IPS-18c (cell line): ENCODE results near the gene CEP57L1.
"Not testable (repeated sequence)": the region's sequence is repeated elsewhere in the genome, so short reads cannot be mapped to it uniquely, and the experiment has no call there.

Experiments used
- H3K4me3 ChIP-seq: 2 replicates; pipeline ENCODE4 v1.7.0; 2013; ENCODE audit warnings: low read depth, mild to moderate bottlenecking, low read length, moderate library complexity; ENCODE audit not compliant: insufficient read depth
- H3K9me3 ChIP-seq: one replicate; pipeline ENCODE4 v1.6.1; 2013; ENCODE audit warnings: mild to moderate bottlenecking, low read length, moderate library complexity; ENCODE audit not compliant: control insufficient read depth, insufficient read depth

Gene CEP57L1

GRCh38 chr6:109183109-109183650 is 87.9 kb downstream of the CEP57L1 start:
- Histone ChIP-seq H3K9me3 (no peaks in the 10 kb centered on the region), H3K4me3 (no peak overlapping the region)

- Histone ChIP-seq H3K4me3 (no peak overlapping the region), H3K9me3 (no peaks in the 10 kb centered on the region)
Observed at GRCh38 chr6:109184638-109185037, 89.3 kb downstream of the CEP57L1 start.

- Histone ChIP-seq H3K9me3 (no peaks in the 10 kb centered on the region), H3K4me3 (no peak overlapping the region)
Observed at GRCh38 chr6:109186012-109186411, 90.7 kb downstream of the CEP57L1 start.

GRCh38 chr6:109187399-109188114 is 92.2 kb downstream of the CEP57L1 start:
- Histone ChIP-seq H3K9me3 (peaks cover 7% of the 10 kb centered on the region), H3K4me3 (no peak overlapping the region)

- Histone ChIP-seq H3K4me3 (no peak overlapping the region), H3K9me3 (peaks cover 7% of the 10 kb centered on the region)
Observed at GRCh38 chr6:109188115-109188411, 92.8 kb downstream of the CEP57L1 start.

GRCh38 chr6:109191368-109191767 is 96.1 kb downstream of the CEP57L1 start:
- not testable (repeated sequence) for H3K9me3 ChIP-seq, H3K4me3 ChIP-seq

- Histone ChIP-seq H3K9me3 (peaks cover 7% of the 10 kb centered on the region), H3K4me3 (no peak overlapping the region)
Observed at GRCh38 chr6:109192865-109193264, 97.6 kb downstream of the CEP57L1 start.

GRCh38 chr6:109194880-109195279 is 99.6 kb downstream of the CEP57L1 start:
- no peak overlapping the region for H3K4me3 ChIP-seq
- H3K9me3 ChIP-seq = peaks cover 7% of the 10 kb centered on the region

- H3K4me3 ChIP-seq = no peak overlapping the region
- H3K9me3 ChIP-seq = peaks cover 3% of the 10 kb centered on the region
Observed at GRCh38 chr6:109197061-109197460, 101.8 kb downstream of the CEP57L1 start.

GRCh38 chr6:109202409-109203264 is 107.3 kb downstream of the CEP57L1 start:
- H3K9me3 ChIP-seq = no peaks in the 10 kb centered on the region
- no peak overlapping the region for H3K4me3 ChIP-seq

GRCh38 chr6:109204511-109204910 is 109.2 kb downstream of the CEP57L1 start:
- no peaks in the 10 kb centered on the region for H3K9me3 ChIP-seq
- H3K4me3 ChIP-seq = no peak overlapping the region

- no peaks in the 10 kb centered on the region for H3K9me3 ChIP-seq
- no peak overlapping the region for H3K4me3 ChIP-seq
Observed at GRCh38 chr6:109212683-109213082, 117.4 kb downstream of the CEP57L1 start.
